ENCODE results near the gene MAST3.
"Not testable (repeated sequence)": the region's sequence is repeated elsewhere in the genome, so short reads cannot be mapped to it uniquely, and the experiment has no call there.

MAST3 gene

DNA sequence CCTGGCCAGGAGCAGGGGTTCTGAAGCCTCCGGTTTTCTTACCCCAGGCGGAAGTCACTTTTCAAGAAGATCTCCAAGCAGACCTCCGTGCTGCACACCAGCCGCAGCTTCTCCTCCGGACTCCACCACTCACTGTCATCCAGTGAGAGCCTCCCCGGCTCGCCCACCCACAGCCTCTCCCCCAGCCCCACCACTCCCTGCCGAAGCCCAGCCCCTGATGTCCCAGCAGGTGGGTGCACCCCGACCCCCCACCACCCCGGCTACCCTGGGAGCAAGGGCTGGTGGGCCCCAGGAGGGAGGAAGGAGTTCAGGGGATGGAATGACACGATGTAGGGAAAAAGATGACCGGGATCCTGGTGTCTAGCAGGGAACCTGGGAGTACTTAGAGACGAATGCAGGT, 49.8 kb downstream of the MAST3 start:
- DNase-seq (ENCODE audit: insufficient read length, low spot score) (no peak), FAIRE-seq (no peak)
- TF ChIP-seq POLR2A (IDR thresholded peaks at IDR 0.05; ENCODE audit: low read depth, low read length) = no peak

DNA sequence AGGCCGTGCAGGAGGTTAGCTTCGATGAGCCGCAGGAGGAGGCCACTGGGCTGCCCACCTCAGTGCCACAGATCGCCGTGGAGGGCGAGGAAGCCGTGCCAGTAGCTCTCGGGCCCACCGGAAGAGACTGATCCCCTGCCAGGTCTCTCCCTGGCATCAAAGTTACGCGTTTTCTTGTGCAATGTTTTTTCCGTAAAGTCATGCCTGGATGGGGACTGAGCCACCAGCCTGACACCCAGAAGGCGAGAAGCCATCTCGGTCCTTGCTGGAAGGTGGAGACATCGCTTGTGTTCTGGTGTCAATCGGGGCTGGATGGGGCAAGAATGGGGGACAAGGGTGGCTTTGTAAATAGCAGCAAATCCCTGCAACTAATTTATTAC, 52.0 kb downstream of the MAST3 start:
- DNase-seq (ENCODE audit: insufficient read length, low spot score) (no peak), FAIRE-seq (no peak)
- no peak for TF ChIP-seq POLR2A (IDR thresholded peaks at IDR 0.05; ENCODE audit: low read depth, low read length)

DNA sequence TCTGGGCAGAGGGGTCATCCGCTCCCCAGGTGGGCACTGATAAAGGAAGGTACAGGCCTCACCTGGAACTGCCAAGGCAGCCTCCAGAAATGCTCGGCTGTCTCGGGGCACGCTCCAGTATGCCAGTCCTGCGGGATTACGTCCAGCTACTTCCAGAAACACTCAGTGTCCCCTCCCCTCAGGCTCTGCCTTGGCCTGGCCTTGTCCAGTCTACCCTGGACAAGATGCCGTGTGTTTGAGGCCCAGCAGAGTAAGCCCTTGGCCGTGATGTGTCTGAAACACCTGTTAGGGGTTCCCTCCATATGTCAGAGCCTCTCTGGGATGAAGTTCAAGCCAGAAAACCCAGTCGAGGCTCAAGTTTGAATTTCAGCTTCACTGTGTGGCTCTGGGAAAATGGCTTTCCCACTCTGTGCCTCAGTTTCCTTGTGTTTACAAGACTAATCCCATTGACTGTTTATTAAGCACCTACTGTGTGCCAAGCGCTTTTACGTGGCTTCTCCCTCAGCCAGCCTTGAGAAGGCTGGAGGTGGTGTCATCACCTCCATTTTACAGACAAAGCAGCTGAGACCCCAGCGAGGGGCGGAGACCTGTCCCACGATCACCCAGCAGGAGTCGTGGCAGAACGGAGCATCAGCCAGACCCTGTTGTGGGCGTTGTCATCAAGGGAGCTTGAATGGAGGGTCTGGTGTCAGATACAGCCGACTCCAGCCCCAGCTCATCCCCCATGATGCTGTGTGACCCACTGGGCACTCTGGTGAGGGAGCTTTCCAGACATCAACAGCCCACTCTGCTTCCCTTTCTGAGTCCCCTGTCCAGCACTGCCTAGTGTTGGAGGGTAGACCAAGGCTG, 53.4 kb downstream of the MAST3 start:
- FAIRE-seq = no peak
- no peak for DNase-seq (ENCODE audit: insufficient read length, low spot score)
- TF ChIP-seq POLR2A (IDR thresholded peaks at IDR 0.05; ENCODE audit: low read depth, low read length) = no peak

DNA sequence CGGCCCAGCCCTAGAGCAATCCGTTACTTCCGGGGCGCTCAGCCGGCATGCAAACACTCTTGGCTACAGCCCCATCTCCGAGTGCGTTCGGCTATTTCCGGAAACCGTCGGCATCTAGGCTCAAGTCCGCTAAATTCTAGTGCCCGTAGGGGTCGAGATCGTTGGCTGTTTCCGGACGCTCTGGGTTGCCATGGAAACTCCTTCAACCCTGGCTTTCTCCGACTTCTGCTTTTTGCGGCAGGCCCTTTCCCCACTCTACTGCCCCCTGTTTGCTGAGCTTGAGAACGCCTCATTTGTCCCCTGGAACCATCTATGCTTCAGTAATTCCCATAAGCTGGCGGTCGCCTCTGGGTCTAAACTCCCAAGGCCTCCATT, 54.9 kb downstream of the MAST3 start:
- peak; percentile 15; the same call in 1 of the 2 replicates for TF ChIP-seq POLR2A (IDR thresholded peaks at IDR 0.05; ENCODE audit: low read depth, low read length)
- DNase-seq (ENCODE audit: insufficient read length, low spot score) = peak; percentile 99
- FAIRE-seq = peak; percentile 72

DNA sequence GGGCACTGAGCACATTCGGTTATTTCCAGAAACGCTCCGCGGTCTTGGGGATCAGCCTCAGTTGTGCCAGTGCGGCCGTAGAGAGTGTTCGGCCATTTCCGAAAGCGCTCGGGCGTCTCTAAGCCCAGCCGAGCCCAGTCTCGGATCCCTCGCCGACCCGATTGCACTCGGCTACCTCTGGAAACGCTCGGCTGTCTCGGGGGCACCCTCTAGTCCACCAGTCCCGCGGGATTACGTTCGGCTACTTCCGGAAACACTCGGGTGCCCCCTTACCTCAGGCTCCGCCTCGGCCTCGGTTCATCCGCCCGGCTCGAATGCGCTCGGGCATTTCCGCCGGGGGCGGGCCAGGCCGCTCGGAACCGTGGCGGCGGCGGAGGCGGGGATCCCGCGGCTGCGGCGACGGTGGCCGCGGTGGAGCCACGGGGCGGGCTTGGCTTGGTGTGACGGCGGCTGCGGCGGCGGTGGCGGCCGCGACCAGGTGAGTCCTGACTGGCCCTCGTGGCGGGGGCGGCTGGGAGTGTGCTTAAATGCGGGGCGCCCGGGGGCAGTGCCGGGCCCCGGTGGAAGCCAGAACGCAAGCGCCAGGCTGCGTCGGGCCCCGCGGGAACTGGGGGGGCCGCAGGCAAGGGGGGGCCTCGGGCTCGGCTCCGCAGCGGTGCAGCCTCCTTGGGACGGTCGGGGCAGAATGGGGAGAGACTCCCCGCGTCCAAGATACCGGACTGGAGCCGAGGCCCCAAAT, 55.4 kb downstream of the MAST3 start, which contains the start of gene PIK3R2:
TSS of gene PIK3R2 (plus strand) at position 347 of the 739 bp plus-strand sequence. CDS start 2,717 bp downstream, outside the sequence.
- peak; percentile 64 for TF ChIP-seq POLR2A (IDR thresholded peaks at IDR 0.05; ENCODE audit: low read depth, low read length)
- peak; percentile 65 for FAIRE-seq
- DNase-seq (ENCODE audit: insufficient read length, low spot score) = peak; percentile 99

DNA sequence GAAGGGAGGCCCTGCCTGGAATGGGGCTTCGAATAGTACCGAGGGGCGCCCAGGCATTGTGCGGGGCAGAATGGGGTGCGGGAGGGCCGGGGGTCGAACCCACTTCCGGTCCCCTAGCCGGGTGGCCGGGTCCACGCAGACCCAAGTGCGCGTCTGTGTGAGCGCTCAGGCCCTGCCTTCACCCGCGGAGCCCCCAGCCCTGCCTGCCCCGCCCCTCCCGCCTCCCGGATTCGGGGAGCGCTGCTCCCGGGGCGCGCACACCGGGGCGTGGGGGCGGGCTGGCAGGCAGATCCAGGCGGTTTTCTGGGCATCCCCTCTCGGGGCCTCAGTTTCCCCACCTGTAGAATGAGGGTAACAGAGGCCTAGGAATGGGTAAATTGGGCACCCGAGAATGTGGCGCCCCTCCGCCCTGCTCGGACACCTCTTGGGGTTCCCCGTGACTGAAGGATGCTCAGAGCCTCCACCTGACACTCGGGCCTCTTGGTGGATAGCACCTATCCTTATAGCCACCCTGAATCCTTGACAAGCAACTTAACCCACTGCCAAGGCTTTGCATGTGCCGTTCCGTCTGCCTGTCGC, 56.1 kb downstream of the MAST3 start:
- DNase-seq (ENCODE audit: insufficient read length, low spot score) (no peak), FAIRE-seq (no peak)
- no peak for TF ChIP-seq POLR2A (IDR thresholded peaks at IDR 0.05; ENCODE audit: low read depth, low read length)

DNA sequence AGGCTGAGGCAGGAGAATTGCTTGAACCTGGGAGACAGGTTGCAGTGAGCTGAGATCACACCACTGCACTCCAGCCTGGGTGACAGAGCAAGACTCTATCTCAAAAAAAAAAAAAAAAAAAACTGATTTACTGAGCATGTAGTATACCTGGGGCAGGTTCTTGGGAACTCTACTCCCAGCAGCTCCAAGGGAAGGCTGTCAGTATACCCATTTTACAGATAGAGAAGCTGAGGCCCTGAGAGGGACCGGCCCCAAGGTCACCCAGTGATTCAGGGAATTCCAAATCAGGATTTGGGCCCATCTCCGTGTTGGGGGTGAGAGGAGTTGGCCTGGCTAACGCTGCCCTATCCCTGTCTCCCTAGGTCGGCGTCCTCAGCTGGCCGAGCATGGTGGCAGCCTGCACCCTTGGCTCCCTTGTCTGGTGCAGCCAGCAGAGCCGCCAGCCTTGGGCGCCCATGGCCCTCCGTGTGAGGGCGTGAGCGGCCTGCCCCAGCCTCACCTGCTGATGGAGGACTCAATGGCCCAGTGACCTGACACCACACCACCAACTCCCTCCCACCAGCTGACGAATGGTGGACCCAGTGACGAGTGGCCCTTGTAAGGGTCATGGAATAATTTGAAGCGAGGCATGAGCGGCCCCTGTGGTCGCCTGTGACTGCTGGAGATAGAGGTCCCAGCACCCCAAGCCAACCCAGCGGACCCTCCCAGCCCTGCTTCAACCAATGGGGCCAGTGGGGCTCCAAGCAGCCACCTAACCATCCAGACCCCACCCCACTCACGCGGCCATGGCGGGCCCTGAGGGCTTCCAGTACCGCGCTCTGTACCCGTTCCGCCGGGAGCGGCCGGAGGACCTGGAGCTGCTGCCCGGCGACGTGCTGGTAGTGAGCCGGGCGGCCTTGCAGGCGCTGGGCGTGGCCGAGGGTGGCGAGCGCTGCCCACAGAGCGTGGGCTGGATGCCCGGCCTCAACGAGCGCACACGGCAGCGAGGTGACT, 57.8 kb downstream of the MAST3 start:
- FAIRE-seq (no peak), DNase-seq (ENCODE audit: insufficient read length, low spot score) (no peak)
- no peak for TF ChIP-seq POLR2A (IDR thresholded peaks at IDR 0.05; ENCODE audit: low read depth, low read length)

DNA sequence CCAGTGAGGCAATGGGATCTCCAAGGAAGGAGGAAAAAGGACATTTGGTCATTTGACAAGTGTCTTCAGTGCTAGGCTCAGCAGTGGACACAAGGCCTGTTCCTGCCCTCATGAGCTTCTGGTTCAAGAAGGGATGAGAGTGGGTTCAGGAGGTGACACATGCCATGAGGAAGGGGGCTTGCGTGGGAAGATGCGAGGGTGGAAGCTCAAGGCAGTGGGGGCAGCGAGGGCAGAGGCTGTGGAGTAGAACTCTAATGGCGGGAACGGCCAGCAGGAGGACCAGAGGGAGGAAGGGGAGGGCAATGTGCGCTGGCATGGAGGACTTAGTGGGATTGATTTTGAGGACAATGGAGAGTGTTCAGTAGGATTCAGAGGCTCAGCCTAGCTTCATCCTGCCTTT, 58.7 kb downstream of the MAST3 start:
- no peak for TF ChIP-seq POLR2A (IDR thresholded peaks at IDR 0.05; ENCODE audit: low read depth, low read length)
- FAIRE-seq = no peak

DNA sequence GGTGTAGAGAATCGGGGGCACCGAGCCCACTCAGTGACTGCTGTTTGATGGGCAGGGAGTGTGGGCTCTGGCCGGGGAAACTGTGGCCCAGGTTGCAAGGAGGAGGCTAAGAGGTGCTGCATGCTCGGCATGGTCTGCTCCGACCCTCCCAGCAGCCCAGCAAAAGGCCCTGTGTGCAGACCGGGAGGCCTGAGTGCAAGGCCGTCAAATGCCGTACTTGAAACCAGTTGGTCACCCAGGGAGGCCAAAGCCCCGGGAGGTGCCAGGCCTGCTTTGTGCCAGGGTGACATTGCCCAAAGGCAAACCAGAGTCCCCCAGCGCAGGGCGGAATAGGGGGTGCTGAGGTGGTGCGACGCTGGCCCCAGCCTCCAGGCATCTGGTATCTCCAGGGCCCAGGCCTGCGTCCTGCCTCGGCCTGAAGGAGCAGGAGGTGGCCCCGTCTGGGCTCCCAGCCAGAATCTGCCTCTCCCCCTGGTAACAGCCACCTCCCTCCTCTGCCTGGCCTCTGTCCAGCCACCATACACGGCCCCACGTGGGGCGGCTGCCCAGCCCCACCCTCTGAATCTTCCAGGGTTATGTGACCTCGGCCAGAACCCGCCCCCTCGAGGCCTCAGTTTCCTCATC, 59.4 kb downstream of the MAST3 start:
- DNase-seq (ENCODE audit: insufficient read length, low spot score) = peak; percentile 96
- FAIRE-seq = no peak
- TF ChIP-seq POLR2A (IDR thresholded peaks at IDR 0.05; ENCODE audit: low read depth, low read length) = no peak

More for the DNA sequence above, 58.7 kb downstream of the MAST3 start:
- DNase-seq (ENCODE audit: insufficient read length, low spot score) = no peak

DNA sequence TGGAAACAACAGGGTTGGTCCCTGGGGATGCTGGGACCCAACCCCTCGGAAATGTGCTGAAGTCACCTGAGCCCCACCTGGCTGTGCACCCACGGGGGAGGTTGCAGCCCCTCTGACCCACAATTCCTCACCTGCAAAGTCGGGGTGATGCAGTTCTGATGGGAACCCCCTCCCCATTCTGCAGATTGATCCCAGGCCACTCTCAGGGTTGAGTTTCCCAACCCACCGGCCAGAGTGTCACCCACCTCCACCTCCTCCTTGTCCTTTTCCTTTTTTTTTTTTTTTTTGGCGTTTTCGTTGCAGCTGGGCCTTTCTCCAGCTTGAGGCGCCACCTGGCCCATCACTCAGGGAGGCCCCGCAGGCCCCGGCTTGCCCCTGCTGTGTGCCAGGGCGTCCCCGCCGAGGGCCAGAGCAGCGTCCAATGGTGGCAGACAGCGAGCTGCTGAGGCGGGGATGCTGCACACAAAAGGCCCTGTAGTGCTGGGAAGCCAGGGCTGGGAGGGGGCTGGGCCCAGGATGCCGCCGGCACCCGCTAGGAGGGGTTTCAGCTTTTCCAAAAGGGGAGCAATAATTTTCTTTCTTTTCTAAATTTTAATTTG, 60.0 kb downstream of the MAST3 start:
- DNase-seq (ENCODE audit: insufficient read length, low spot score) = no peak
- no peak for FAIRE-seq
- no peak for TF ChIP-seq POLR2A (IDR thresholded peaks at IDR 0.05; ENCODE audit: low read depth, low read length)

DNA sequence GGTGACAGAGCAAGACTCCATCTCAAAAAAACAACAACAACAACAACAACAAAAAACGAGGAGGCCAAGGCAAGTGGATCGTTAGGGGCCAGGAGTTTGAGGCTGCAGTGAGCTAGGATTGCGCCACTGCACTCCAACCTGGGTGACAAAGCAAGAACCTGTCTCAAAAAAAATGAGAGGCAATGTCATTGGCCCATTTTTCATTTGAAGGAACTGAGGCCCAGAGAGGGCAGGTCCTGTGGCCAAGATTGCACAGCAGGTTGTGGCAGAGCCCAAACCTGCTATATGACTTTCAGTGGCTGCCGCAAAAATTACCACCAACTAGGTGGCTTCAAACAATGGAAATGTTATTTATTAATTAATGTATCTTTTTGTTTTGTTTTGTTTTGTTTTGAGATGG, 60.9 kb downstream of the MAST3 start:
- TF ChIP-seq POLR2A (IDR thresholded peaks at IDR 0.05; ENCODE audit: low read depth, low read length) = no peak
- DNase-seq (ENCODE audit: insufficient read length, low spot score) = no peak
- FAIRE-seq = no peak

DNA sequence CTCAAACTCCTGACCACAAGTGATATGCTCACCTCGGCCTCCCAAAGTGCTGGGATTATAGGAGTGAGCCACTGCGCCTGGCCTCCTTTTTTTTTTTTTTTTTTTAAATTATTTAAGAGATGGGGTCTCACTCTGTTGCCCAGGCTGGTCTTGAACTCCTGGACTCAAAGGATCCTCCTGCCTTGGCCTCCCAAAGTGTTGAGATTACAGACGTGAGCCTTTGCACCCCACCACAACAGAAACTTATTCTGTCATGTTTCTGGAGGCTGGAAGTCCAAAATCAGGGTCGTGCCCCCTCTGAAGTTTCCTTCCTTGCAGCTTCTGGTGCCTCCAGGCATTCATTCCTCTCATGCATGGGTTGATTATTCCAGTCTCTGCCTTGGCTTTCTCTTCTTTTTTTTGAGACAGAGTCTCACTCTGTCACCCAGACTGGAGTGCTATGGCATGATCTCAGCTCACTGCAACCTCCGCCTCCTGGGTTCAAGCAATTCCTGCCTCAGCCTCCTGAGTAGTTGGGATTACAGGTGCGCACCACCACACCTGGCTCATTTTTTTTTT, 61.6 kb downstream of the MAST3 start:
- FAIRE-seq; DNase-seq (ENCODE audit: insufficient read length, low spot score): not testable (repeated sequence)

Measured in H54 (cell line).